ENCODE results near the gene GHDC. TPM values are rescaled to one million over a fixed set of nuclear protein-coding genes. Genes with fewer than 3 reads are reported as not detected.
"Not testable (repeated sequence)": the region's sequence is repeated elsewhere in the genome, so short reads cannot be mapped to it uniquely, and the experiment has no call there.

The GHDC gene
- total RNA-seq (ENCODE audit: unreplicated experiment): 5.3 TPM
- long read RNA-seq: 0 reads

- Mint-ChIP-seq H3K27me3 (ENCODE audit: unreplicated experiment) (peaks cover 5% of the 10 kb centered on the region), H3K36me3 (ENCODE audit: unreplicated experiment) (no peaks in the 10 kb centered on the region), H3K4me1 (ENCODE audit: low read depth, unreplicated experiment) (no peaks in the 10 kb centered on the region), H3K9me3 (ENCODE audit: unreplicated experiment) (peaks cover 5% of the 10 kb centered on the region), H3K27ac (ENCODE audit: unreplicated experiment) (no peak within 1 kb of the TSS), H3K4me3 (ENCODE audit: unreplicated experiment) (peak within 1 kb of the TSS; percentile 69)
- TF ChIP-seq CTCF (IDR thresholded peaks at IDR 0.05; ENCODE audit: partially characterized antibody, unreplicated experiment): no peak
- DNase-seq: peak; percentile 74
These were observed at the start of gene GHDC for GRCh38 chr17:42193969-42194899. GHDC (minus strand) TSS chr17:42194494; CDS start chr17:42193581, 913 bp downstream.

GRCh38 chr17:42243493-42243982 lies 49.2 kb upstream of the GHDC start:
- no peak for TF ChIP-seq CTCF (IDR thresholded peaks at IDR 0.05; ENCODE audit: partially characterized antibody, unreplicated experiment)
- Mint-ChIP-seq H3K27me3 (ENCODE audit: unreplicated experiment) (peaks cover 7% of the 10 kb centered on the region), H3K4me3 (ENCODE audit: unreplicated experiment) (peak overlapping the region; percentile 66), H3K27ac (ENCODE audit: unreplicated experiment) (peak overlapping the region; percentile 72), H3K9me3 (ENCODE audit: unreplicated experiment) (peaks cover 3% of the 10 kb centered on the region), H3K36me3 (ENCODE audit: unreplicated experiment) (no peaks in the 10 kb centered on the region), H3K4me1 (ENCODE audit: low read depth, unreplicated experiment) (peaks cover 24% of the 10 kb centered on the region)
- peak; percentile 22 for DNase-seq

- Mint-ChIP-seq H3K27ac (ENCODE audit: unreplicated experiment) (peak overlapping the region; percentile 95), H3K9me3 (ENCODE audit: unreplicated experiment) (peaks cover 3% of the 10 kb centered on the region), H3K36me3 (ENCODE audit: unreplicated experiment) (no peaks in the 10 kb centered on the region), H3K27me3 (ENCODE audit: unreplicated experiment) (peaks cover 7% of the 10 kb centered on the region), H3K4me1 (ENCODE audit: low read depth, unreplicated experiment) (peaks cover 23% of the 10 kb centered on the region), H3K4me3 (ENCODE audit: unreplicated experiment) (no peak overlapping the region)
- DNase-seq: no peak
- no peak for TF ChIP-seq CTCF (IDR thresholded peaks at IDR 0.05; ENCODE audit: partially characterized antibody, unreplicated experiment)
These were observed 47.6 kb upstream of the GHDC start for GRCh38 chr17:42241871-42242270.

GRCh38 chr17:42240863-42241262 lies 46.6 kb upstream of the GHDC start:
- not testable (repeated sequence) for H3K4me3 Mint-ChIP-seq (ENCODE audit: unreplicated experiment); H3K36me3 Mint-ChIP-seq (ENCODE audit: unreplicated experiment); H3K27ac Mint-ChIP-seq (ENCODE audit: unreplicated experiment); H3K27me3 Mint-ChIP-seq (ENCODE audit: unreplicated experiment); DNase-seq; H3K9me3 Mint-ChIP-seq (ENCODE audit: unreplicated experiment)
- H3K4me1 Mint-ChIP-seq (ENCODE audit: low read depth, unreplicated experiment): peaks cover 19% of the 10 kb centered on the region

GRCh38 chr17:42240201-42240600 lies 45.9 kb upstream of the GHDC start:
- no peak overlapping the region for H3K27ac Mint-ChIP-seq (ENCODE audit: unreplicated experiment)
- no peaks in the 10 kb centered on the region for H3K36me3 Mint-ChIP-seq (ENCODE audit: unreplicated experiment)
- H3K4me1 Mint-ChIP-seq (ENCODE audit: low read depth, unreplicated experiment): peaks cover 17% of the 10 kb centered on the region
- no peak for TF ChIP-seq CTCF (IDR thresholded peaks at IDR 0.05; ENCODE audit: partially characterized antibody, unreplicated experiment)
- H3K9me3 Mint-ChIP-seq (ENCODE audit: unreplicated experiment): peaks cover 3% of the 10 kb centered on the region
- H3K4me3 Mint-ChIP-seq (ENCODE audit: unreplicated experiment): no peak overlapping the region
- peaks cover 5% of the 10 kb centered on the region for H3K27me3 Mint-ChIP-seq (ENCODE audit: unreplicated experiment)
- no peak for DNase-seq

- H3K9me3 Mint-ChIP-seq (ENCODE audit: unreplicated experiment); H3K4me3 Mint-ChIP-seq (ENCODE audit: unreplicated experiment); DNase-seq; H3K36me3 Mint-ChIP-seq (ENCODE audit: unreplicated experiment); H3K27ac Mint-ChIP-seq (ENCODE audit: unreplicated experiment); H3K27me3 Mint-ChIP-seq (ENCODE audit: unreplicated experiment): not testable (repeated sequence)
- H3K4me1 Mint-ChIP-seq (ENCODE audit: low read depth, unreplicated experiment): peaks cover 17% of the 10 kb centered on the region
These were observed 45.3 kb upstream of the GHDC start for GRCh38 chr17:42239576-42239975.
